ENCODE data around the gene TGOLN2.

DNA sequence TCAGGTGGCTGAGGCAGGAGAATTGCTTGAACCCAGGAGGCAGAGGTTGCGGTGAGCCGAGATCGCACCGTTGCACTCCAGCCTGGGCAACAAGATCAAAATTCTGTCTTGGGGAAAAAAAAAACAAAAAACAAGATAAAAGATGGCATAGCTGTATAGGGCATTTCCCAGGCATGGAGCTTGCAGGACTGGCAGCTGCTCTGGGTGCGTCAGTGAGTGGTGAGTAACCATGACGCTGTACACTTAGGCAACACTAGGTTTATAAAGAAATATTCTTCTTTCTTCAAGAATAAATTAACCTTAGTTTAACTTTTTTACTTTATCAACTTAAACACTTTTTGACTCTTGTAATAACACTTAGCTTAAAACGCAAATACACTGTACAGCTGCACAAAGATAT lies 15.4 kb downstream of the TGOLN2 start:
- TF ChIP-seq, protein P1, sequence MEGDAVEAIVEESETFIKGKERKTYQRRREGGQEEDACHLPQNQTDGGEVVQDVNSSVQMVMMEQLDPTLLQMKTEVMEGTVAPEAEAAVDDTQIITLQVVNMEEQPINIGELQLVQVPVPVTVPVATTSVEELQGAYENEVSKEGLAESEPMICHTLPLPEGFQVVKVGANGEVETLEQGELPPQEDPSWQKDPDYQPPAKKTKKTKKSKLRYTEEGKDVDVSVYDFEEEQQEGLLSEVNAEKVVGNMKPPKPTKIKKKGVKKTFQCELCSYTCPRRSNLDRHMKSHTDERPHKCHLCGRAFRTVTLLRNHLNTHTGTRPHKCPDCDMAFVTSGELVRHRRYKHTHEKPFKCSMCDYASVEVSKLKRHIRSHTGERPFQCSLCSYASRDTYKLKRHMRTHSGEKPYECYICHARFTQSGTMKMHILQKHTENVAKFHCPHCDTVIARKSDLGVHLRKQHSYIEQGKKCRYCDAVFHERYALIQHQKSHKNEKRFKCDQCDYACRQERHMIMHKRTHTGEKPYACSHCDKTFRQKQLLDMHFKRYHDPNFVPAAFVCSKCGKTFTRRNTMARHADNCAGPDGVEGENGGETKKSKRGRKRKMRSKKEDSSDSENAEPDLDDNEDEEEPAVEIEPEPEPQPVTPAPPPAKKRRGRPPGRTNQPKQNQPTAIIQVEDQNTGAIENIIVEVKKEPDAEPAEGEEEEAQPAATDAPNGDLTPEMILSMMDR (IDR thresholded peaks at IDR 0.05), result no peak
- no peak for TF ChIP-seq POLR2A (IDR thresholded peaks at IDR 0.05)

Data from prostate gland (tissue), 2 donors.